H1 (cell line): ENCODE measurements around the gene DCANP1. TPM values are rescaled to one million over a fixed set of nuclear protein-coding genes. Genes with fewer than 3 reads are reported as not detected.

Source experiments
- CTCF ChIA-PET: fragments of 300-600 bp; sonication (Branson Sonifier 250); formaldehyde crosslinking; loops from one replicate; lab custom pipeline; 2021; ENCODE audit not compliant: partially characterized antibody; lab: Charles Lee
- POLR2A ChIA-PET: fragments of 300-600 bp; sonication (Branson Sonifier 250); formaldehyde crosslinking; loops from one replicate; lab custom pipeline; 2021; ENCODE audit warnings: inconsistent platforms; ENCODE audit not compliant: partially characterized antibody; lab: Charles Lee
- DNase-seq, 2 experiments: peaks; one replicate each; pipeline versions ENCODE4 v3.0.0 to v3.0.0-alpha.2; 2010 to 2022; ENCODE audit warnings: low spot score in 2 of 2, low read depth in 1 of 2, mixed read lengths in 1 of 2
- FAIRE-seq: peaks from 2 replicates; lab custom pipeline; 2011; peaks lifted over from hg19 to GRCh38; lab: Jason Lieb, UNC
- H2AFZ ChIP-seq: 2 replicates; pipeline ENCODE4 v1.8.1; 2012; ENCODE audit warnings: low read length, inconsistent platforms
- H2AK5ac ChIP-seq: 2 replicates; pipeline ENCODE4 v1.6.1; 2013; ENCODE audit warnings: low read depth, low read length
- H2BK120ac ChIP-seq: replicated peaks from 2 replicates; pipeline ENCODE3; 2013; ENCODE audit warnings: low read depth, low read length, inconsistent platforms
- H2BK12ac ChIP-seq: 2 replicates; pipeline ENCODE4 v1.6.1; 2013; ENCODE audit warnings: low read depth, low read length
- H2BK15ac ChIP-seq: 2 replicates; pipeline ENCODE4 v1.6.1; 2013; ENCODE audit warnings: low read length
- H2BK20ac ChIP-seq: 2 replicates; pipeline ENCODE4 v1.6.1; 2013; ENCODE audit warnings: low read length
- H2BK5ac ChIP-seq: 2 replicates; pipeline ENCODE4 v1.6.1; 2013; ENCODE audit warnings: low read depth, low read length
- H3K14ac ChIP-seq: 2 replicates; pipeline ENCODE4 v1.6.1; 2013; ENCODE audit warnings: inconsistent platforms; ENCODE audit not compliant: insufficient read length
- H3K18ac ChIP-seq: 2 replicates; pipeline ENCODE4 v1.6.1; 2013; ENCODE audit warnings: low read length; ENCODE audit errors: extremely low read depth
- H3K23ac ChIP-seq: 2 replicates; pipeline ENCODE4 v1.6.1; 2013; ENCODE audit warnings: inconsistent platforms; ENCODE audit not compliant: insufficient read length
- H3K23me2 ChIP-seq: 2 replicates; pipeline ENCODE4 v1.6.1; 2013; ENCODE audit warnings: low read depth, low read length
- H3K27ac ChIP-seq: 2 replicates; pipeline ENCODE4 v1.6.1; 2011; ENCODE audit warnings: low read depth, low read length, inconsistent platforms
- H3K27me3 ChIP-seq, 4 experiments: replicated peaks in 1 of 4; 1 replicate in 1 of 4; 2 replicates in 3 of 4; pipeline versions ENCODE4 v1.6.1 to v1.8.1; 2011 to 2013; ENCODE audit warnings: low read length in 3 of 4, mild to moderate bottlenecking in 3 of 4, inconsistent platforms in 2 of 4, mixed read lengths in 2 of 4, moderate library complexity in 1 of 4; ENCODE audit not compliant: control insufficient read depth in 3 of 4, insufficient read depth in 3 of 4; ENCODE audit errors: extremely low read depth in 1 of 4
- H3K36me3 ChIP-seq, 4 experiments: 2 replicates each; pipeline versions ENCODE4 v1.6.1 to v1.8.1; 2011 to 2013; ENCODE audit warnings: mild to moderate bottlenecking in 4 of 4, low read length in 3 of 4, moderate library complexity in 2 of 4, control low read depth in 1 of 4, inconsistent platforms in 1 of 4; ENCODE audit not compliant: insufficient read depth in 4 of 4, control insufficient read depth in 2 of 4
- H3K4ac ChIP-seq: replicated peaks from 2 replicates; pipeline ENCODE3; 2013; ENCODE audit warnings: low read length, low read depth, mixed read lengths, inconsistent platforms; ENCODE audit not compliant: insufficient read length
- H3K4me1 ChIP-seq, 4 experiments: replicated peaks in 1 of 4; 1 replicate in 1 of 4; 2 replicates in 3 of 4; pipeline versions ENCODE4 v1.6.1 to v1.8.1; 2011 to 2013; ENCODE audit warnings: low read length in 3 of 4, inconsistent platforms in 2 of 4, mixed read lengths in 1 of 4; ENCODE audit not compliant: insufficient read depth in 4 of 4, control insufficient read depth in 3 of 4
- H3K4me2 ChIP-seq, 2 experiments: 2 replicates each; pipeline versions ENCODE4 v1.6.1 to v1.8.1; 2011 to 2013; ENCODE audit warnings: low read depth in 2 of 2, low read length in 2 of 2, control low read depth in 1 of 2, inconsistent platforms in 1 of 2, mild to moderate bottlenecking in 1 of 2; ENCODE audit not compliant: insufficient read depth in 1 of 2
- H3K4me3 ChIP-seq, 4 experiments: fragments of 200-600, 300-600 bp in 1 of 4; sonication (generic), shearing (Covaris generic), sonication (Bioruptor Twin) in 1 of 4; 2 replicates each; pipeline versions ENCODE4 v1.5.1 to v1.8.1; 2011 to 2016; ENCODE audit warnings: low read length in 4 of 4, low read depth in 3 of 4, control low read depth in 2 of 4, inconsistent platforms in 2 of 4, mild to moderate bottlenecking in 2 of 4, mixed read lengths in 1 of 4, moderate library complexity in 1 of 4; ENCODE audit not compliant: insufficient read depth in 2 of 4; ENCODE audit errors: extremely low read depth in 1 of 4
- H3K56ac ChIP-seq: replicated peaks from 2 replicates; pipeline ENCODE3; 2013; ENCODE audit warnings: low read depth, mild to moderate bottlenecking, mixed read lengths, low read length, inconsistent platforms; ENCODE audit not compliant: insufficient read length
- H3K79me1 ChIP-seq: 2 replicates; pipeline ENCODE4 v1.6.1; 2013; ENCODE audit warnings: low read depth, low read length, control low read depth
- H3K79me2 ChIP-seq, 2 experiments: 2 replicates each; pipeline versions ENCODE4 v1.6.1 to v1.8.1; 2012 to 2013; ENCODE audit warnings: low read length in 2 of 2, mild to moderate bottlenecking in 2 of 2, inconsistent platforms in 1 of 2; ENCODE audit not compliant: insufficient read depth in 2 of 2, control insufficient read depth in 1 of 2
- H3K9ac ChIP-seq, 4 experiments: replicated peaks in 1 of 4; 1 replicate in 1 of 4; 2 replicates in 3 of 4; pipeline versions ENCODE4 v1.6.1 to v1.8.1; 2011 to 2013; ENCODE audit warnings: low read depth in 3 of 4, low read length in 3 of 4, control low read depth in 2 of 4, mild to moderate bottlenecking in 2 of 4, moderate library complexity in 2 of 4, inconsistent platforms in 1 of 4; ENCODE audit errors: extremely low read depth in 1 of 4
- H3K9me3 ChIP-seq, 2 experiments: 2 replicates each; pipeline versions ENCODE4 v1.6.1 to v1.8.1; 2012 to 2013; ENCODE audit warnings: mild to moderate bottlenecking in 2 of 2, moderate library complexity in 2 of 2, control low read depth in 1 of 2, inconsistent platforms in 1 of 2, low read depth in 1 of 2, low read length in 1 of 2, mixed read lengths in 1 of 2; ENCODE audit not compliant: insufficient read depth in 2 of 2
- H4K20me1 ChIP-seq, 2 experiments: replicated peaks in 1 of 2; 2 replicates each; pipeline versions ENCODE3 to v1.8.1; 2011 to 2013; ENCODE audit warnings: inconsistent platforms in 2 of 2, low read length in 2 of 2, mild to moderate bottlenecking in 1 of 2; ENCODE audit not compliant: insufficient read depth in 2 of 2, control insufficient read depth in 1 of 2
- H4K5ac ChIP-seq: 2 replicates; pipeline ENCODE4 v1.6.1; 2013; ENCODE audit warnings: low read length, low read depth, mixed read lengths, inconsistent platforms; ENCODE audit not compliant: insufficient read length
- H4K8ac ChIP-seq: 2 replicates; pipeline ENCODE4 v1.8.0; 2013; ENCODE audit warnings: mild to moderate bottlenecking, moderate library complexity, low read length, inconsistent platforms; ENCODE audit not compliant: insufficient read depth; ENCODE audit errors: extremely low read depth
- H4K91ac ChIP-seq: replicated peaks from 2 replicates; pipeline ENCODE3; 2013; ENCODE audit warnings: low read length, mixed read lengths, inconsistent platforms; ENCODE audit not compliant: insufficient read length
- BRCA1 ChIP-seq: IDR thresholded peaks from 2 replicates; pipeline ENCODE4 v1.6.1; 2012; ENCODE audit warnings: low read depth, low read length, improper control_type of control experiment
- CREB1 ChIP-seq: IDR thresholded peaks from 2 replicates; pipeline ENCODE4 v1.6.1; 2012; ENCODE audit warnings: inconsistent platforms
- KDM1A ChIP-seq: fragments of 200-600, 300-600 bp; sonication (generic); IDR thresholded peaks from 2 replicates; pipeline ENCODE4 v1.7.1; 2016; ENCODE audit warnings: mild to moderate bottlenecking, low read length, borderline replicate concordance
- KDM5A ChIP-seq: fragments of 200-600 bp; IDR thresholded peaks from 2 replicates; pipeline ENCODE4 v1.7.1; 2012; ENCODE audit warnings: mild to moderate bottlenecking, low read length, inconsistent platforms, mixed read lengths
- MAFK ChIP-seq: IDR thresholded peaks from 2 replicates; pipeline ENCODE4 v1.6.1; 2012; ENCODE audit warnings: low read depth, mild to moderate bottlenecking, improper control_type of control experiment, low read length
- NANOG ChIP-seq: IDR thresholded peaks from 2 replicates; pipeline ENCODE4 v1.6.1; 2011; ENCODE audit warnings: low read length, low read depth, mild to moderate bottlenecking, inconsistent platforms; ENCODE audit not compliant: insufficient read depth, poor library complexity, severe bottlenecking
- POLR2AphosphoS5 ChIP-seq: IDR thresholded peaks from 2 replicates; pipeline ENCODE4 v1.6.1; 2011; ENCODE audit warnings: low read depth, low read length
- RBBP5 ChIP-seq: IDR thresholded peaks from 2 replicates; pipeline ENCODE4 v1.7.1; 2012; ENCODE audit warnings: low read depth, mild to moderate bottlenecking, inconsistent platforms, low read length, moderate library complexity, borderline replicate concordance
- RFX5 ChIP-seq: IDR thresholded peaks from 2 replicates; pipeline ENCODE4 v1.6.1; 2011; ENCODE audit warnings: low read depth, low read length, improper control_type of control experiment, borderline replicate concordance
- SAP30 ChIP-seq: fragments of 300-600 bp; sonication (generic); IDR thresholded peaks from 2 replicates; pipeline ENCODE4 v1.7.1; 2012; ENCODE audit warnings: low read length, moderate library complexity, mild to moderate bottlenecking, inconsistent platforms; ENCODE audit not compliant: insufficient read depth, insufficient replicate concordance
- TAF1 ChIP-seq: IDR thresholded peaks from 2 replicates; pipeline ENCODE4 v1.6.1; 2011; ENCODE audit warnings: mild to moderate bottlenecking, low read depth, low read length
- TBP ChIP-seq: IDR thresholded peaks from 2 replicates; pipeline ENCODE4 v1.6.1; 2011; ENCODE audit warnings: low read depth, low read length, improper control_type of control experiment
- TCF12 ChIP-seq: IDR thresholded peaks from 2 replicates; pipeline ENCODE4 v1.6.1; 2011; ENCODE audit warnings: low read depth, mild to moderate bottlenecking, low read length
- WGBS, 2 experiments: shearing (Covaris generic) in 1 of 2; methylation state at CpG; one replicate each; pipeline versions ENCODE4 v1.1.6 to v1.1.7; 2013 to 2015; ENCODE audit warnings: low lambda C conversion rate in 2 of 2, mixed read lengths in 2 of 2, inconsistent platforms in 1 of 2, low coverage in 1 of 2, missing lambda C conversion rate in 1 of 2; ENCODE audit not compliant: insufficient replicate concordance in 2 of 2, insufficient coverage in 1 of 2, insufficient read length in 1 of 2; ENCODE audit errors: extremely low coverage in 1 of 2, missing lambda C conversion rate in 1 of 2; 5-methylcytosine and 5-hydroxymethylcytosine counted together
- polyA plus RNA-seq, 7 experiments: library from polyadenylated mRNA; depleted of rRNA in 3 of 7; stranded (reverse) in 5 of 7; unstranded in 2 of 7; fragments of >200 nt in 5 of 7; fragments of 200-250 nt in 2 of 7; gene quantifications; 1 replicate in 5 of 7; 2 replicates in 1 of 7; 4 replicates in 1 of 7; pipeline versions ENCODE4 v1.2.1 to v1.2.3, GENCODE V29; 2011 to 2013; ENCODE audit warnings: missing spikeins in 2 of 7, mixed read lengths in 2 of 7
- total RNA-seq: library from RNA; stranded (reverse); fragmentation: NEBNext Ultra II Directional; extraction: Animal tissue kit (Norgen Biotek cat#: 25700); gene quantifications from 2 replicates; pipeline ENCODE4 v1.2.1, GENCODE V29; 2021
- TF ChIP-seq, protein P1 (sequence below): IDR thresholded peaks from 2 replicates; pipeline ENCODE4 v1.6.1; 2012; ENCODE audit warnings: inconsistent platforms

DCANP1 gene
- total and polyA plus RNA-seq, 2 of the 8 experiments (the other 6 are each of a cell fraction or from before 2014, with no cell fraction given) = not detected

DNA sequence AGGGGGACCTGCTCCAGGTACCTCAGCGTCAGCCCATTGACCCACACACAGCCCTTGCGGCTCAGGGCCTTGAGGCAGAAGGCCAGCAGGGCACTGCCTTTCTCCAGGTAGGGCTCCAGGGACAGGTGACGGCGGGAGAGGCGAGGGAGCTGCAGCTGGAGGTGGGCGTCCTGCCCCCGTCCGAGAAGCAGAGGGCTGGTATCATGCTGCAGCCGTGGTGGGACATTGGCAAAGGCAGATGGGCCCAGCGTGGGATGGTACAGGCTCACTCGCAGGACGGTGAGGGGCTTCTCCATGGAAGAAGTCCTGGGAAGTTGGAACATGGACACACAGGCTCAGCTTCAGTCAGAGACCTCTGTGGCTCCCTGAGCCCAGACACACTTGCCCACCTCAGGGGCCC lies 2.5 kb upstream of the DCANP1 start:
- Histone ChIP-seq H4K5ac (no peak overlapping the region), H3K79me1 (no peaks in the 10 kb centered on the region), H3K18ac (no peak overlapping the region), H3K9ac (no peak overlapping the region), H3K4me3 (no peak overlapping the region), H3K23ac (no peak overlapping the region), H3K4me1 (peaks cover 0 to 3% (median 1%) of the 10 kb centered on the region in 4 experiments; a peak in 2 of 7 replicates), H2BK15ac (no peak overlapping the region), H2AK5ac (no peak overlapping the region), H4K8ac (peak overlapping the region; percentile 32; the same call in 1 of the 2 replicates), H4K91ac (no peak overlapping the region), H2BK12ac (no peak overlapping the region), H3K27me3 (peaks cover 0 to 3% (median 0%) of the 10 kb centered on the region in 4 experiments; a peak in 1 of 7 replicates), H3K4me2 (no peak overlapping the region), H3K79me2 (no peaks in the 10 kb centered on the region), H4K20me1 (no peaks in the 10 kb centered on the region), H2BK20ac (no peak overlapping the region), H2AFZ (no peak overlapping the region), H3K4ac (no peak overlapping the region), H3K56ac (no peak overlapping the region), H3K23me2 (no peaks in the 10 kb centered on the region), H2BK5ac (no peak overlapping the region; the same call in 1 of the 2 replicates), H3K27ac (no peak overlapping the region), H3K36me3 (no peaks in the 10 kb centered on the region), H3K9me3 (no peaks in the 10 kb centered on the region), H2BK120ac (no peak overlapping the region), H3K14ac (no peak overlapping the region)
- WGBS, 2 experiments = 94% methylated on average over 10 of the region's 12 CpGs; no CpG with 5 or more reads in 1 of the 2 experiments
- DNase-seq (no peak), FAIRE-seq (no peak)
- CTCF ChIA-PET = interaction anchor here (0.6 to 19.4 kb wide), 4 partner anchors 10 to 296 kb away, joined by 3 to 264 read pairs (median 4); no protein-coding TSS in a partner anchor
- POLR2A ChIA-PET = interaction anchor here (0.6 kb wide), 1 partner anchor 279 kb away, joined by 4 read pairs; no protein-coding TSS in a partner anchor
- TF ChIP-seq KDM5A (no peak), POLR2AphosphoS5 (no peak), RBBP5 (no peak), TBP (no peak), BRCA1 (no peak), SAP30 (no peak), KDM1A (no peak), NANOG (no peak), TCF12 (no peak), CREB1 (no peak), MAFK (no peak), TAF1 (no peak), RFX5 (no peak)
- TF ChIP-seq, protein P1, sequence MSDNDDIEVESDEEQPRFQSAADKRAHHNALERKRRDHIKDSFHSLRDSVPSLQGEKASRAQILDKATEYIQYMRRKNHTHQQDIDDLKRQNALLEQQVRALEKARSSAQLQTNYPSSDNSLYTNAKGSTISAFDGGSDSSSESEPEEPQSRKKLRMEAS = no peak
